Neural progenitor cell (in vitro differentiated cells): ENCODE results near the gene KIFBP. TPM values are rescaled to one million over a fixed set of nuclear protein-coding genes. Genes with fewer than 3 reads are reported as not detected.
"Not testable (repeated sequence)": the region's sequence is repeated elsewhere in the genome, so short reads cannot be mapped to it uniquely, and the experiment has no call there.

Source experiments
- DNase-seq: peaks from one replicate; pipeline ENCODE4 v3.0.0-alpha.2; 2016; ENCODE audit warnings: low spot score
- H2AFZ ChIP-seq: fragments of 200-600 bp; sonication (generic); replicated peaks from 2 replicates; pipeline ENCODE4 v1.6.1; 2016; ENCODE audit warnings: antibody characterized with exemption
- H3F3A ChIP-seq: fragments of 200-600 bp; sonication (generic); 2 replicates; pipeline ENCODE4 v1.6.1; 2016; ENCODE audit warnings: antibody characterized with exemption, low read depth
- H3K27ac ChIP-seq: fragments of 200-600 bp; sonication (generic); 2 replicates; pipeline ENCODE4 v1.5.1; 2016; ENCODE audit warnings: mild to moderate bottlenecking
- H3K27me3 ChIP-seq: fragments of 200-600 bp; sonication (generic); 2 replicates; pipeline ENCODE4 v1.6.1; 2016; ENCODE audit warnings: mild to moderate bottlenecking, moderate library complexity
- H3K36me3 ChIP-seq: fragments of 200-600 bp; sonication (generic); 2 replicates; pipeline ENCODE4 v1.5.1; 2016
- H3K4me1 ChIP-seq: fragments of 200-600 bp; sonication (generic); 2 replicates; pipeline ENCODE4 v1.6.1; 2016; ENCODE audit warnings: mixed run types
- H3K4me2 ChIP-seq: fragments of 200-600 bp; sonication (generic); 2 replicates; pipeline ENCODE4 v1.6.1; 2016
- H3K4me3 ChIP-seq: fragments of 200-600 bp; sonication (generic); 2 replicates; pipeline ENCODE4 v1.5.1; 2016
- H3K79me2 ChIP-seq: fragments of 200-600 bp; sonication (generic); 2 replicates; pipeline ENCODE4 v1.6.1; 2016; ENCODE audit warnings: low read depth
- H3K9ac ChIP-seq: fragments of 200-600 bp; sonication (generic); 2 replicates; pipeline ENCODE4 v1.6.1; 2016
- H3K9me3 ChIP-seq: fragments of 200-600 bp; sonication (generic); 2 replicates; pipeline ENCODE4 v1.5.1; 2016; ENCODE audit warnings: low read depth
- H4K20me1 ChIP-seq: fragments of 200-600 bp; sonication (generic); 2 replicates; pipeline ENCODE4 v1.6.1; 2016; ENCODE audit warnings: low read depth
- H3K27ac Mint-ChIP-seq: 3 replicates; pipeline ENCODE4 v1.8.0; 2021; ENCODE audit warnings: mixed read lengths
- H3K27me3 Mint-ChIP-seq: 2 replicates; pipeline ENCODE4 v1.8.0; 2022; ENCODE audit warnings: low read depth, mild to moderate bottlenecking, inconsistent platforms, moderate library complexity, mixed read lengths; ENCODE audit not compliant: insufficient read depth
- H3K36me3 Mint-ChIP-seq: 3 replicates; pipeline ENCODE4 v1.8.0; 2021; ENCODE audit warnings: mixed read lengths
- H3K4me1 Mint-ChIP-seq: 3 replicates; pipeline ENCODE4 v1.8.0; 2021; ENCODE audit warnings: mixed read lengths
- H3K4me3 Mint-ChIP-seq: 3 replicates; pipeline ENCODE4 v1.8.0; 2021; ENCODE audit warnings: mild to moderate bottlenecking, moderate library complexity, mixed read lengths
- H3K9me3 Mint-ChIP-seq: 3 replicates; pipeline ENCODE4 v1.8.0; 2020; ENCODE audit warnings: mixed read lengths
- EZH2 ChIP-seq: fragments of 200-600 bp; sonication (generic); IDR thresholded peaks from 2 replicates; pipeline ENCODE4 v1.6.1; 2017; ENCODE audit warnings: antibody characterized with exemption, mild to moderate bottlenecking, moderate library complexity
- EZH2phosphoT487 ChIP-seq: fragments of 200-600 bp; sonication (generic); IDR thresholded peaks from 2 replicates; pipeline ENCODE4 v1.6.1; 2017; ENCODE audit warnings: antibody characterized with exemption
- total RNA-seq: library from RNA; depleted of rRNA; stranded (reverse); fragments of >200 nt; gene quantifications from 2 replicates; pipeline ENCODE4 v1.2.3, GENCODE V29; 2015; ENCODE audit warnings: low replicate concordance
- TF ChIP-seq, protein P1 (sequence below): fragments of 200-600 bp; sonication (generic); IDR thresholded peaks from 2 replicates; pipeline ENCODE4 v1.5.1; 2017; ENCODE audit warnings: antibody characterized with exemption, mild to moderate bottlenecking

The KIFBP gene, protein sequence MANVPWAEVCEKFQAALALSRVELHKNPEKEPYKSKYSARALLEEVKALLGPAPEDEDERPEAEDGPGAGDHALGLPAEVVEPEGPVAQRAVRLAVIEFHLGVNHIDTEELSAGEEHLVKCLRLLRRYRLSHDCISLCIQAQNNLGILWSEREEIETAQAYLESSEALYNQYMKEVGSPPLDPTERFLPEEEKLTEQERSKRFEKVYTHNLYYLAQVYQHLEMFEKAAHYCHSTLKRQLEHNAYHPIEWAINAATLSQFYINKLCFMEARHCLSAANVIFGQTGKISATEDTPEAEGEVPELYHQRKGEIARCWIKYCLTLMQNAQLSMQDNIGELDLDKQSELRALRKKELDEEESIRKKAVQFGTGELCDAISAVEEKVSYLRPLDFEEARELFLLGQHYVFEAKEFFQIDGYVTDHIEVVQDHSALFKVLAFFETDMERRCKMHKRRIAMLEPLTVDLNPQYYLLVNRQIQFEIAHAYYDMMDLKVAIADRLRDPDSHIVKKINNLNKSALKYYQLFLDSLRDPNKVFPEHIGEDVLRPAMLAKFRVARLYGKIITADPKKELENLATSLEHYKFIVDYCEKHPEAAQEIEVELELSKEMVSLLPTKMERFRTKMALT
- 27.3 and 44.9 TPM in 2 replicates for total RNA-seq

DNA sequence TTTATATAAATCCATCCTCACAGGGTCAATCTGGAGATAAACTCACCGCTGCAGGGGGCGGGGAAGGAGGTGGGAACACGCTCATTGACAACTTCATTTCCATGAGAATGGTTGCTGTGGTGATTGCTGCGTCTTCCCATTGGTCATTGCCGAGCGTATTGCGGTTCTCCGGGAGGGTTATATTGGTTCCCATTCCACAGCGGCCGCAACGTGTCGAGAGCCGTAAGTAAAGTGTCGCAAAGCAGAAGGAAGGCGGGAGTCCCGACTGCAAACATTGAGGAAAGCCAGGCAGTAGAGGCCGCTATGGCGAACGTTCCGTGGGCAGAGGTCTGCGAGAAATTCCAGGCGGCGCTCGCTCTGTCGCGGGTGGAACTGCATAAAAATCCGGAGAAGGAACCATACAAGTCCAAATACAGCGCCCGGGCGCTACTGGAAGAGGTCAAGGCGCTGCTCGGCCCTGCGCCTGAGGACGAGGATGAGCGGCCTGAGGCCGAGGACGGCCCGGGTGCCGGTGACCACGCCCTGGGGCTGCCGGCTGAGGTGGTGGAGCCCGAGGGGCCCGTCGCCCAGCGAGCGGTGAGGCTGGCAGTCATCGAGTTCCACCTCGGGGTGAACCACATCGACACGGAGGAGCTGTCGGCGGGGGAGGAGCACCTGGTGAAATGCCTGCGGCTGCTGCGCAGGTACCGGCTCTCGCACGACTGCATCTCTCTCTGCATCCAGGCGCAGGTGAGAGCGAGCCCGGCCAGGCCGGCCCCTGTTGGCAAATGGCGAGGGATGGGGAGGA, at the start of gene KIFBP:
TSS of gene KIFBP (plus strand) at position 274 of the 787 bp plus-strand sequence. CDS start at position 304, 30 bp downstream.
- no peaks in the 10 kb centered on the region for H3K36me3 ChIP-seq
- H3K79me2 ChIP-seq: peaks cover 50% of the 10 kb centered on the region
- H3K4me1 Mint-ChIP-seq: peaks cover 32% of the 10 kb centered on the region
- H3K36me3 Mint-ChIP-seq: peaks cover 1% of the 10 kb centered on the region
- no peaks in the 10 kb centered on the region for H3K27me3 Mint-ChIP-seq
- no peak for TF ChIP-seq EZH2phosphoT487
- TF ChIP-seq, protein P1, sequence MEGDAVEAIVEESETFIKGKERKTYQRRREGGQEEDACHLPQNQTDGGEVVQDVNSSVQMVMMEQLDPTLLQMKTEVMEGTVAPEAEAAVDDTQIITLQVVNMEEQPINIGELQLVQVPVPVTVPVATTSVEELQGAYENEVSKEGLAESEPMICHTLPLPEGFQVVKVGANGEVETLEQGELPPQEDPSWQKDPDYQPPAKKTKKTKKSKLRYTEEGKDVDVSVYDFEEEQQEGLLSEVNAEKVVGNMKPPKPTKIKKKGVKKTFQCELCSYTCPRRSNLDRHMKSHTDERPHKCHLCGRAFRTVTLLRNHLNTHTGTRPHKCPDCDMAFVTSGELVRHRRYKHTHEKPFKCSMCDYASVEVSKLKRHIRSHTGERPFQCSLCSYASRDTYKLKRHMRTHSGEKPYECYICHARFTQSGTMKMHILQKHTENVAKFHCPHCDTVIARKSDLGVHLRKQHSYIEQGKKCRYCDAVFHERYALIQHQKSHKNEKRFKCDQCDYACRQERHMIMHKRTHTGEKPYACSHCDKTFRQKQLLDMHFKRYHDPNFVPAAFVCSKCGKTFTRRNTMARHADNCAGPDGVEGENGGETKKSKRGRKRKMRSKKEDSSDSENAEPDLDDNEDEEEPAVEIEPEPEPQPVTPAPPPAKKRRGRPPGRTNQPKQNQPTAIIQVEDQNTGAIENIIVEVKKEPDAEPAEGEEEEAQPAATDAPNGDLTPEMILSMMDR: peak; percentile 66
- peak within 1 kb of the TSS; percentile 99 for H3K4me3 Mint-ChIP-seq
- no peaks in the 10 kb centered on the region for H3K9me3 Mint-ChIP-seq
- H3K27ac ChIP-seq: no peak within 1 kb of the TSS
- H3K4me2 ChIP-seq: peak within 1 kb of the TSS; percentile 93
- H3K27ac Mint-ChIP-seq: peak within 1 kb of the TSS; percentile 97
- no peaks in the 10 kb centered on the region for H3K9me3 ChIP-seq
- peak within 1 kb of the TSS; percentile 35 for H3K9ac ChIP-seq
- peak; percentile 98 for DNase-seq
- peak within 1 kb of the TSS; percentile 93 for H2AFZ ChIP-seq
- H3K4me3 ChIP-seq: peak within 1 kb of the TSS; percentile 74
- H3F3A ChIP-seq: peaks cover 15% of the 10 kb centered on the region
- no peaks in the 10 kb centered on the region for H3K27me3 ChIP-seq
- H3K4me1 ChIP-seq: peaks cover 5% of the 10 kb centered on the region
- peaks cover 6% of the 10 kb centered on the region for H4K20me1 ChIP-seq

DNA sequence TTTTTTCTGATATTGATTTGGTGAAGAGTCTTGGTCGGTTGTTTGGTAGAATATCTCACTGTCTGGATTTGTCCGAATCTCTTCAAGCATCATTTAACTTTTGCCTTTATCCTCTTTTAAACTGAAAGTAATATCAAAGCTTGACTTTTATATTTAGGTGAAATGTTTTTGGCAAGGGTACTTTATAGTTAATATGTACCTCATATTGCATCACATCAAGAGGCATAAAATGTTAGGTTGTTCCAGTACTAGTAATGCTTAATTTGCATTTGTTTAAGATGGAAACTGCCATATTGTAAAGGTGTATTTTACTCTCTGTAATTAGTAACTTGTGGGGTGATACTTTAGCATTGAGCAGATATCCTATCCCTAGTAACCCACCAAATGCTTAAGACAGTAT, 49.7 kb upstream of the KIFBP start:
- Histone ChIP-seq H2AFZ (no peak overlapping the region), H3K4me2 (no peak overlapping the region), H3K79me2 (no peaks in the 10 kb centered on the region), H3K4me3 (no peak overlapping the region), H3K4me1 (no peaks in the 10 kb centered on the region), H3F3A (peaks cover 6% of the 10 kb centered on the region), H3K36me3 (peaks cover 35% of the 10 kb centered on the region), H3K27me3 (no peaks in the 10 kb centered on the region), H4K20me1 (no peaks in the 10 kb centered on the region), H3K9ac (no peak overlapping the region), H3K27ac (no peak overlapping the region), H3K9me3 (no peaks in the 10 kb centered on the region)
- no peak for DNase-seq
- Mint-ChIP-seq H3K4me1 (no peaks in the 10 kb centered on the region), H3K36me3 (peaks cover 12% of the 10 kb centered on the region), H3K27me3 (no peaks in the 10 kb centered on the region), H3K9me3 (no peaks in the 10 kb centered on the region), H3K4me3 (no peak overlapping the region), H3K27ac (no peak overlapping the region)
- TF ChIP-seq, protein P1: no peak
- no peak for TF ChIP-seq EZH2phosphoT487
- TF ChIP-seq EZH2: no peak

DNA sequence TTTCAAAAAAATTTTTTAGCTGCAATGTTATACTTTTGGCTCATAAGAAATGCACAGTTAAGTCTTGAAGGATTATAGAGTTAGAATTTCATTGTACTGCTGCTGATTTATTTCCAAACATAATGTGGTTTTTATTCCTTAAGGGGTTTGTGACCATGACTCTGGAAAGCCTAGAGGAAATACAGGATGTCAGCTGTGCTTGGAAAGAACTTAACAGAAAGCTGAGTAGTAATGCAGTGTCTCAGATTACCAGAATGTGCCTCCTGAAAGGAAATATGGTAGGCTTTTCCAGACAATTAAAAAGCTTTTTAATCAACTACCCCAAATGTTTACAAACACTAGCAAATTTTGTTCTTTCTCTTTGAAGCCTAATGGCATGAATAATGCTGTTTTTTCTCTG, 47.7 kb upstream of the KIFBP start:
- peaks cover 27% of the 10 kb centered on the region for H3K36me3 ChIP-seq
- not testable (repeated sequence) for H3K9ac ChIP-seq, H3K27me3 Mint-ChIP-seq, H3K79me2 ChIP-seq, H4K20me1 ChIP-seq, H3K27ac ChIP-seq, H2AFZ ChIP-seq, H3K4me3 Mint-ChIP-seq, DNase-seq, H3K4me2 ChIP-seq, H3K9me3 Mint-ChIP-seq, H3K4me1 ChIP-seq, H3F3A ChIP-seq, H3K4me3 ChIP-seq, H3K9me3 ChIP-seq, H3K4me1 Mint-ChIP-seq, H3K27me3 ChIP-seq, H3K36me3 Mint-ChIP-seq, H3K27ac Mint-ChIP-seq
